Dendritic cell treated with granulocyte-macrophage colony-stimulating factor and Interleukin-4, amounts not matched to agents 40 ng/mL and 50 ng/mL, for 4 days (primary cell): ENCODE measurements around the gene CASKIN2.

Experiments
- H3K27ac Mint-ChIP-seq: one replicate; pipeline ENCODE4 v1.8.0; 2022; ENCODE audit warnings: mild to moderate bottlenecking, mixed read lengths
- H3K27me3 Mint-ChIP-seq: one replicate; pipeline ENCODE4 v1.8.0; 2022; ENCODE audit warnings: mild to moderate bottlenecking, mixed read lengths
- H3K36me3 Mint-ChIP-seq: one replicate; pipeline ENCODE4 v1.8.0; 2022; ENCODE audit warnings: low read depth, mixed read lengths
- H3K4me1 Mint-ChIP-seq: one replicate; pipeline ENCODE4 v1.8.0; 2022; ENCODE audit warnings: low read depth, mixed read lengths
- H3K4me3 Mint-ChIP-seq: one replicate; pipeline ENCODE4 v1.8.0; 2022; ENCODE audit warnings: mild to moderate bottlenecking, moderate library complexity, mixed read lengths
- H3K9me3 Mint-ChIP-seq: one replicate; pipeline ENCODE4 v1.8.0; 2022; ENCODE audit warnings: mixed read lengths
- intact Hi-C: fragments of 100-400 bp; cut with micrococcal nuclease; formaldehyde crosslinking; loops from one replicate; pipeline ENCODE4 v1.15.0; 2022

Gene CASKIN2

GRCh38 chr17:75515496-75516254, at the start of gene CASKIN2:
Gene CASKIN2 (minus strand): TSS chr17:75515537. CDS start chr17:75513804, 1,733 bp downstream.
- peaks cover 26% of the 10 kb centered on the region for H3K4me1 Mint-ChIP-seq
- H3K27me3 Mint-ChIP-seq = peaks cover 40% of the 10 kb centered on the region
- peak within 1 kb of the TSS; percentile 83 for H3K4me3 Mint-ChIP-seq
- intact Hi-C loops = loop anchor here (2.0 to 5.0 kb wide), 2 partner anchors 73 to 88 kb away; no protein-coding TSS in a partner anchor
- H3K27ac Mint-ChIP-seq = peak within 1 kb of the TSS; percentile 59
- no peaks in the 10 kb centered on the region for H3K36me3 Mint-ChIP-seq
- no peaks in the 10 kb centered on the region for H3K9me3 Mint-ChIP-seq

GRCh38 chr17:75565066-75565465, 49.7 kb upstream of the CASKIN2 start:
- Mint-ChIP-seq H3K4me3 (no peak overlapping the region), H3K27me3 (no peaks in the 10 kb centered on the region), H3K4me1 (peaks cover 7% of the 10 kb centered on the region), H3K36me3 (peaks cover 5% of the 10 kb centered on the region), H3K9me3 (no peaks in the 10 kb centered on the region), H3K27ac (no peak overlapping the region)
- intact Hi-C loops = no loop called here

GRCh38 chr17:75564195-75564594, 48.9 kb upstream of the CASKIN2 start:
- Mint-ChIP-seq H3K27me3 (no peaks in the 10 kb centered on the region), H3K27ac (no peak overlapping the region), H3K4me3 (no peak overlapping the region), H3K36me3 (peaks cover 5% of the 10 kb centered on the region), H3K4me1 (peaks cover 7% of the 10 kb centered on the region), H3K9me3 (no peaks in the 10 kb centered on the region)
- intact Hi-C loops = no loop called here

- no peak overlapping the region for H3K27ac Mint-ChIP-seq
- no peaks in the 10 kb centered on the region for H3K27me3 Mint-ChIP-seq
- no peaks in the 10 kb centered on the region for H3K9me3 Mint-ChIP-seq
- no peak overlapping the region for H3K4me3 Mint-ChIP-seq
- intact Hi-C loops = no loop called here
- peaks cover 7% of the 10 kb centered on the region for H3K4me1 Mint-ChIP-seq
- peaks cover 5% of the 10 kb centered on the region for H3K36me3 Mint-ChIP-seq
These were observed 47.9 kb upstream of the CASKIN2 start for GRCh38 chr17:75563063-75563758.

- no peak overlapping the region for H3K4me3 Mint-ChIP-seq
- peaks cover 5% of the 10 kb centered on the region for H3K36me3 Mint-ChIP-seq
- peaks cover 6% of the 10 kb centered on the region for H3K4me1 Mint-ChIP-seq
- no peak overlapping the region for H3K27ac Mint-ChIP-seq
- no peaks in the 10 kb centered on the region for H3K27me3 Mint-ChIP-seq
- no peaks in the 10 kb centered on the region for H3K9me3 Mint-ChIP-seq
- intact Hi-C loops = no loop called here
These were observed 46.7 kb upstream of the CASKIN2 start for GRCh38 chr17:75561927-75562603.

- Mint-ChIP-seq H3K4me3 (no peak overlapping the region), H3K27ac (no peak overlapping the region), H3K4me1 (no peaks in the 10 kb centered on the region), H3K27me3 (no peaks in the 10 kb centered on the region), H3K9me3 (no peaks in the 10 kb centered on the region), H3K36me3 (peaks cover 5% of the 10 kb centered on the region)
- intact Hi-C loops = no loop called here
These were observed 44.7 kb upstream of the CASKIN2 start for GRCh38 chr17:75559958-75560533.

- Mint-ChIP-seq H3K36me3 (peaks cover 5% of the 10 kb centered on the region), H3K27me3 (no peaks in the 10 kb centered on the region), H3K9me3 (no peaks in the 10 kb centered on the region), H3K4me1 (no peaks in the 10 kb centered on the region), H3K4me3 (no peak overlapping the region), H3K27ac (no peak overlapping the region)
- intact Hi-C loops = no loop called here
These were observed 43.6 kb upstream of the CASKIN2 start for GRCh38 chr17:75558666-75559530.

- intact Hi-C loops = no loop called here
- no peaks in the 10 kb centered on the region for H3K27me3 Mint-ChIP-seq
- no peak overlapping the region for H3K27ac Mint-ChIP-seq
- no peaks in the 10 kb centered on the region for H3K9me3 Mint-ChIP-seq
- no peak overlapping the region for H3K4me3 Mint-ChIP-seq
- peaks cover under 1% of the 10 kb centered on the region for H3K36me3 Mint-ChIP-seq
- H3K4me1 Mint-ChIP-seq = no peaks in the 10 kb centered on the region
These were observed 42.7 kb upstream of the CASKIN2 start for GRCh38 chr17:75557852-75558665.

- no peaks in the 10 kb centered on the region for H3K36me3 Mint-ChIP-seq
- no peaks in the 10 kb centered on the region for H3K27me3 Mint-ChIP-seq
- intact Hi-C loops = no loop called here
- H3K4me3 Mint-ChIP-seq = no peak overlapping the region
- H3K4me1 Mint-ChIP-seq = no peaks in the 10 kb centered on the region
- no peaks in the 10 kb centered on the region for H3K9me3 Mint-ChIP-seq
- no peak overlapping the region for H3K27ac Mint-ChIP-seq
These were observed 41.9 kb upstream of the CASKIN2 start for GRCh38 chr17:75557075-75557851.

GRCh38 chr17:75555679-75556153, 40.4 kb upstream of the CASKIN2 start:
- no peaks in the 10 kb centered on the region for H3K4me1 Mint-ChIP-seq
- H3K27me3 Mint-ChIP-seq = no peaks in the 10 kb centered on the region
- no peak overlapping the region for H3K4me3 Mint-ChIP-seq
- intact Hi-C loops = no loop called here
- no peaks in the 10 kb centered on the region for H3K36me3 Mint-ChIP-seq
- H3K27ac Mint-ChIP-seq = no peak overlapping the region
- H3K9me3 Mint-ChIP-seq = no peaks in the 10 kb centered on the region

GRCh38 chr17:75553295-75554110, 38.2 kb upstream of the CASKIN2 start:
- Mint-ChIP-seq H3K27ac (no peak overlapping the region), H3K4me1 (no peaks in the 10 kb centered on the region), H3K27me3 (no peaks in the 10 kb centered on the region), H3K36me3 (no peaks in the 10 kb centered on the region), H3K9me3 (no peaks in the 10 kb centered on the region), H3K4me3 (no peak overlapping the region)
- intact Hi-C loops = no loop called here
